ENCODE data around the gene ALDOA. TPM values are rescaled to one million over a fixed set of nuclear protein-coding genes. Genes with fewer than 3 reads are reported as not detected.
A peak's percentile ranks its signal among the peaks of the same experiment; 100 is the strongest.

ALDOA gene
- total and polyA plus RNA-seq, 9 of the 15 experiments (the other 6 are each of a cell fraction or from before 2014, with no cell fraction given) = 311 to 2,224 (median 1,293) TPM

DNA sequence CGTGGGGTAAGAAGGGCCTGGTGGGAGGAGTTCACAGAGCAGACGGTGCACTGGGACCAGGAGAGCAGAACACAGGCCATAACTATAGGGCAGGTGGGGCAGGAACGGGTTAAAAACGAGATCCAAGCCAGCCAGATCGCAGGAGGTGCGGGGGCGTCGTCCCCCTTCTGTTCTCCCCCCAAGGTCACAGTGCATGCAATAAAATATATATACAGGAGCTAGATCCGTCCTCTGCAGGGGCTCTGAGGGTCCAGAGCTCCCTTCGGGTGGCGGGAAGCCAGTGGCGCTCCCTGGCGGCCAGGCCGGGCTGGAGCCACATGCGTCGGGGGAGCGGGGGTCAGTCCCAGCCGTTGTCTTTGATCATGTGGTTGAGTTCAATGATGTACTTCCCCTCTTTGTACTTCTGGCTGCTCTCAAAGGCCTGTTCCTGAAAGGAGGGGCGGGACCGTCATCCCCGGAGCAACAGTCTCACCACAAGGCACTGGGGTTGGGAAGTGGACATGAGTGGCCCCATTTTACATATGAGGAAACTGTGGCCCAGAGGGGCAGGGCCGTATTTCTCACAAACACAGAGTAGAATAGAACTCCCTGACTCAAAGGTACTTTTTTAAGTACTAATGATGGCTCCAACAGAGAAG lies 26.9 kb downstream of the ALDOA start (continued):
- no peak for TF ChIP-seq SNRNP70 (optimal IDR thresholded peaks at IDR 0.05; ENCODE audit: low read depth, low read length)
- peak; percentile 43 to 59 for TF ChIP-seq RAD21 (CRISPR knock-in tag; conservative IDR thresholded peaks at IDR 0.05 in 1 of 2, IDR thresholded peaks at IDR 0.05 in 1 of 2)
- peak; percentile 95 for TF ChIP-seq ZNF589 (CRISPR knock-in tag; IDR thresholded peaks at IDR 0.05; ENCODE audit: low read depth)
- TF ChIP-seq BRCA1 (IDR thresholded peaks at IDR 0.05) = no peak
- no peak for TF ChIP-seq BRCA1 (CRISPR knock-in tag; IDR thresholded peaks at IDR 0.05)
- TF ChIP-seq RBFOX2 (IDR thresholded peaks at IDR 0.05; ENCODE audit: low read depth, low read length) = peak; percentile 69
- TF ChIP-seq HCFC1 (IDR thresholded peaks at IDR 0.05; ENCODE audit: low read depth, low read length) = peak; percentile 47
- peak; percentile 85; the same call in 1 of the 2 replicates for TF ChIP-seq ZNF445 (CRISPR knock-in tag; IDR thresholded peaks at IDR 0.05; ENCODE audit: low read depth)
- peak; percentile 93 for TF ChIP-seq CTCFL (IDR thresholded peaks at IDR 0.05; ENCODE audit: borderline replicate concordance, insufficient read depth, low read depth, low read length, poor library complexity, severe bottlenecking)
- no peak for TF ChIP-seq JUNB (CRISPR knock-in tag; conservative IDR thresholded peaks at IDR 0.05)
- peak; percentile 74 for TF ChIP-seq EGR1 (conservative IDR thresholded peaks at IDR 0.05)
- peak; percentile 23; the same call in 1 of the 2 replicates for TF ChIP-seq CREB3L1 (IDR thresholded peaks at IDR 0.05; ENCODE audit: borderline replicate concordance, low read depth)
- no peak; the same call in 1 of the 2 replicates for TF ChIP-seq ZNF263 (CRISPR knock-in tag; IDR thresholded peaks at IDR 0.05; ENCODE audit: borderline replicate concordance)
- TF ChIP-seq SAP30 (IDR thresholded peaks at IDR 0.05; ENCODE audit: borderline replicate concordance, insufficient read depth, low read depth, low read length, poor library complexity, severe bottlenecking) = no peak
- TF ChIP-seq CLOCK (CRISPR knock-in tag; IDR thresholded peaks at IDR 0.05; ENCODE audit: borderline replicate concordance) = 0 out of 2 replicates have a peak, but pooled peaks have one; percentile 77
- TF ChIP-seq PHF20 (IDR thresholded peaks at IDR 0.05; ENCODE audit: partially characterized antibody) = peak; percentile 68
- TF ChIP-seq, protein P1, sequence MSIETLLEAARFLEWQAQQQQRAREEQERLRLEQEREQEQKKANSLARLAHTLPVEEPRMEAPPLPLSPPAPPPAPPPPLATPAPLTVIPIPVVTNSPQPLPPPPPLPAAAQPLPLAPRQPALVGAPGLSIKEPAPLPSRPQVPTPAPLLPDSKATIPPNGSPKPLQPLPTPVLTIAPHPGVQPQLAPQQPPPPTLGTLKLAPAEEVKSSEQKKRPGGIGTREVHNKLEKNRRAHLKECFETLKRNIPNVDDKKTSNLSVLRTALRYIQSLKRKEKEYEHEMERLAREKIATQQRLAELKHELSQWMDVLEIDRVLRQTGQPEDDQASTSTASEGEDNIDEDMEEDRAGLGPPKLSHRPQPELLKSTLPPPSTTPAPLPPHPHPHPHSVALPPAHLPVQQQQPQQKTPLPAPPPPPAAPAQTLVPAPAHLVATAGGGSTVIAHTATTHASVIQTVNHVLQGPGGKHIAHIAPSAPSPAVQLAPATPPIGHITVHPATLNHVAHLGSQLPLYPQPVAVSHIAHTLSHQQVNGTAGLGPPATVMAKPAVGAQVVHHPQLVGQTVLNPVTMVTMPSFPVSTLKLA (conservative IDR thresholded peaks at IDR 0.05) = peak; percentile 87 to 89
- no peak for TF ChIP-seq RBM34 (IDR thresholded peaks at IDR 0.05; ENCODE audit: borderline replicate concordance, insufficient read depth, low read length)

Data from K562 (cell line).